Adrenal gland (tissue), 12 donors: ENCODE measurements around the gene ZFP42. TPM values are rescaled to one million over a fixed set of nuclear protein-coding genes. Genes with fewer than 3 reads are reported as not detected.

Source experiments
- DNase-seq, 7 donors: peaks; one replicate each; pipeline ENCODE4 v3.0.0-alpha.2; 2019 to 2020
- H3K27ac ChIP-seq, 5 donors: fragments of 200-600 bp; sonication (generic) in 4 of 5; 1 replicate in 3 of 5; 2 replicates in 2 of 5; pipeline versions ENCODE4 v1.5.1 to v1.8.0; 2016 to 2020; ENCODE audit warnings: mild to moderate bottlenecking in 1 of 5
- H3K27me3 ChIP-seq: fragments of 200-600 bp; 2 replicates; pipeline ENCODE4 v1.8.0; 2021
- H3K36me3 ChIP-seq, 2 donors: fragments of 200-600 bp; replicated peaks in 1 of 2; 1 replicate in 1 of 2; 2 replicates in 1 of 2; pipeline versions ENCODE4 v1.5.1 to v1.8.0; 2018 to 2022
- H3K4me1 ChIP-seq, 2 donors: fragments of 200-600 bp; replicated peaks in 1 of 2; 1 replicate in 1 of 2; 2 replicates in 1 of 2; pipeline versions ENCODE4 v1.5.1 to v1.8.0; 2018 to 2021
- H3K4me3 ChIP-seq, 4 donors: fragments of 200-600 bp; sonication (generic) in 3 of 4; one replicate each; pipeline ENCODE4 v1.5.1; 2016 to 2018
- H3K9me3 ChIP-seq, 3 donors: fragments of 200-600 bp; sonication (generic) in 1 of 3; replicated peaks in 1 of 3; 1 replicate in 2 of 3; 2 replicates in 1 of 3; pipeline versions ENCODE4 v1.5.1 to v1.8.0; 2016 to 2021
- POLR2A ChIP-seq, 2 donors: fragments of 450-650 bp; IDR thresholded peaks; one replicate each; pipeline ENCODE4 v1.6.1; 2017; ENCODE audit warnings: antibody characterized with exemption in 2 of 2, mild to moderate bottlenecking in 2 of 2, moderate library complexity in 1 of 2
- whole genome bisulfite sequencing, 4 donors: extraction: QIAGEN DNeasy Blood & Tissue Kit in 2 of 4; methylation state at CpG; one replicate each; pipeline versions ENCODE4 v1.1.5 to v1.1.7; 2013 to 2017; 5-methylcytosine and 5-hydroxymethylcytosine counted together
- intact Hi-C, 2 donors: fragments of 100-400 bp; cut with DNase I; formaldehyde crosslinking; loops; one replicate each; pipeline versions ENCODE4 v1.14.1 to v1.15.0; 2022 to 2023
- polyA plus RNA-seq, 3 donors: library from polyadenylated mRNA; stranded (reverse); fragments of 200-250 nt in 2 of 3; fragments of 350-450 nt in 1 of 3; fragmentation: Illumina TruSeq in 1 of 3; extraction: RNeasy Lipid Tissue Mini Kit (QIAGEN cat#74804) in 1 of 3; gene quantifications; one replicate each; pipeline ENCODE4 v1.2.3, GENCODE V29; 2013 to 2014
- total RNA-seq, 9 donors: library from RNA; depleted of rRNA in 4 of 9; stranded (reverse); fragments of >200 nt in 4 of 9; fragments of 120-200 nt in 1 of 9; fragmentation: NEBNext Ultra II Directional in 1 of 9; extraction: Animal tissue kit (Norgen Biotek cat#: 25700) in 1 of 9; gene quantifications; one replicate each; pipeline versions ENCODE4 v1.1.0 to v1.2.4, GENCODE V29; 2013 to 2023
- TF ChIP-seq, protein P1 (sequence below), 6 experiments: fragments of 450-650 bp in 4 of 6; fragments of 200-600 bp in 2 of 6; sonication (generic) in 1 of 6; IDR thresholded peaks; 1 replicate in 5 of 6; 2 replicates in 1 of 6; pipeline versions ENCODE4 v1.5.1 to v1.8.0; 2016 to 2021; ENCODE audit warnings: antibody characterized with exemption in 6 of 6, mild to moderate bottlenecking in 2 of 6, moderate library complexity in 1 of 6
- donor health status: healthy with polysubstance abuse.
- donor health status: Bipolar disorder and iron deficiency.
- donor health status: DM: yes; HTN: yes; CAD: no.
- donor health status: DM: no; HTN: no; CAD: no.
- donor health status: DM: no; HTN: no; CAD: no.
- donor health status: DM: yes; HTN: yes; CAD: no.

The ZFP42 gene
- total and polyA plus RNA-seq, 12 donors, result 0.06 to 0.08 TPM; not detected in 10

DNA sequence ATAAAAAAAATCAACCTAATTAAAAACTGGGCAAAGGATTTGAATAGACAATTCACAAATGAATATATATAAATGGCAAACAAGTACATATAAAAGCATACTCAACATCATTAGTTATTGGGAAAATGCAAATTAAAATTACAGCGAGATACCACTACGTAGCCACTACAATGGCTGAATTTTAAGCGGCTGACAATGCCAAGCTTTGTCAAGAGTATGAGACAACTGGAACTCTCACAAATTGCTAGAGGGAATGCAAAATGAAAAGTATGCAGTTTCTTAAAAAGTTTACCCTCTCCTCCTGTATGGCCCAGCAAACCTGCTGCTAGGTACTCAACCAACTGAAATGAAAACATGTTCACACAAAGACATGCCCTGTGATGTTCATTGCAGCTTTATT is 34.8 kb downstream of the ZFP42 start:
- intact Hi-C loops, result no loop called here
- no peak for DNase-seq
- Histone ChIP-seq H3K27ac (no peak overlapping the region), H3K4me3 (no peak overlapping the region), H3K36me3 (no peaks in the 10 kb centered on the region), H3K9me3 (no peaks in the 10 kb centered on the region), H3K4me1 (no peaks in the 10 kb centered on the region), H3K27me3 (no peaks in the 10 kb centered on the region)
- 91 to 98% (median 95%) methylated on average over 3 of the region's 3 CpGs for WGBS, 4 donors
- no peak for TF ChIP-seq POLR2A (IDR thresholded peaks at IDR 0.05)
- TF ChIP-seq, protein P1, sequence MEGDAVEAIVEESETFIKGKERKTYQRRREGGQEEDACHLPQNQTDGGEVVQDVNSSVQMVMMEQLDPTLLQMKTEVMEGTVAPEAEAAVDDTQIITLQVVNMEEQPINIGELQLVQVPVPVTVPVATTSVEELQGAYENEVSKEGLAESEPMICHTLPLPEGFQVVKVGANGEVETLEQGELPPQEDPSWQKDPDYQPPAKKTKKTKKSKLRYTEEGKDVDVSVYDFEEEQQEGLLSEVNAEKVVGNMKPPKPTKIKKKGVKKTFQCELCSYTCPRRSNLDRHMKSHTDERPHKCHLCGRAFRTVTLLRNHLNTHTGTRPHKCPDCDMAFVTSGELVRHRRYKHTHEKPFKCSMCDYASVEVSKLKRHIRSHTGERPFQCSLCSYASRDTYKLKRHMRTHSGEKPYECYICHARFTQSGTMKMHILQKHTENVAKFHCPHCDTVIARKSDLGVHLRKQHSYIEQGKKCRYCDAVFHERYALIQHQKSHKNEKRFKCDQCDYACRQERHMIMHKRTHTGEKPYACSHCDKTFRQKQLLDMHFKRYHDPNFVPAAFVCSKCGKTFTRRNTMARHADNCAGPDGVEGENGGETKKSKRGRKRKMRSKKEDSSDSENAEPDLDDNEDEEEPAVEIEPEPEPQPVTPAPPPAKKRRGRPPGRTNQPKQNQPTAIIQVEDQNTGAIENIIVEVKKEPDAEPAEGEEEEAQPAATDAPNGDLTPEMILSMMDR (IDR thresholded peaks at IDR 0.05), result no peak

DNA sequence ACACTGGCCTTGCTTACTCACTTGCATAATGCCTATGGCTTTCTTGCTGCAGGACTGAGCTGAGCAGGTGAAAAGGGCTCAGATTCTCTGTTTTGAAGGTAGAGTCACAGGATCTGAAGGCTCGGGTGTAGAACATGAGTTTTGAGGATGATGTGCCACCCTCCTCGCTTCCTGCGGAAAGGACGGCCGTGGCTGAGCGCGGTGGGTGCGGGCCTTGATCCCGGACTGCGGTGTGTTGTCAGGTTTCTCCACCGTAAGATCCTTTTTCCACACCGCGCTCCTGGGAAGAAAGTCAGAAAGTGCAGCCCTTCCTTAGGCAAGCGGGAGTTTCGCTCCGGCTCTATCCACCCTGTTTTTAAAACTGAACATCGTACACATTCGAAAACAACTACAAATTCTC is 36.2 kb downstream of the ZFP42 start:
- no peaks in the 10 kb centered on the region for H3K27me3 ChIP-seq
- no peaks in the 10 kb centered on the region for H3K4me1 ChIP-seq
- WGBS, 4 donors, result 52 to 71% (median 62%) methylated on average over 18 of the region's 18 CpGs
- H3K27ac ChIP-seq, result no peak overlapping the region
- H3K9me3 ChIP-seq, result no peaks in the 10 kb centered on the region
- no peak for DNase-seq
- no peak overlapping the region for H3K4me3 ChIP-seq
- intact Hi-C loops, result no loop called here
- no peaks in the 10 kb centered on the region for H3K36me3 ChIP-seq
- no peak for TF ChIP-seq POLR2A (IDR thresholded peaks at IDR 0.05)
- TF ChIP-seq, protein P1 (IDR thresholded peaks at IDR 0.05), result no peak

DNA sequence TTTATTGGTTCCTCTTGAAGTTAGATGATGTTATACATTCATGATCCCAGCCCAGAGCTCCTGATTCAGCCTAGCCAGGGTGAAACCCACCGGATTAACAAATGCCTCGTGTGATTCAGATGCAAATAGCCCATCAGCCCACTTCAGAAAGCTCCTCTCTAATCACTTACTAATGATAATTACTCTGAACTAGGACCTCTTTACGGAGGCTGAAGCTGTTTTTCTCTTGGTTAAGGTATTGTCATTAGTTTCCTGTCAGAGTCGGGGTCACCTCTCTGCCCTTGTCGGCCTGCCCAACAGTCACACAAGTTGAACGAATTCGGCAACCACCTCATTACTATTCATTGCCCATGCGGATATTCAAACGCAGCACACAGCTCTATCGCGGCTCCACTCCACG is 36.6 kb downstream of the ZFP42 start:
- 39 to 55% (median 50%) methylated on average over 12 of the region's 12 CpGs for WGBS, 4 donors
- intact Hi-C loops, result no loop called here
- no peak for DNase-seq
- Histone ChIP-seq H3K4me1 (no peaks in the 10 kb centered on the region), H3K27ac (no peak overlapping the region), H3K27me3 (no peaks in the 10 kb centered on the region), H3K4me3 (no peak overlapping the region), H3K9me3 (no peaks in the 10 kb centered on the region), H3K36me3 (no peaks in the 10 kb centered on the region)
- TF ChIP-seq, protein P1 (IDR thresholded peaks at IDR 0.05), result no peak
- TF ChIP-seq POLR2A (IDR thresholded peaks at IDR 0.05), result no peak

DNA sequence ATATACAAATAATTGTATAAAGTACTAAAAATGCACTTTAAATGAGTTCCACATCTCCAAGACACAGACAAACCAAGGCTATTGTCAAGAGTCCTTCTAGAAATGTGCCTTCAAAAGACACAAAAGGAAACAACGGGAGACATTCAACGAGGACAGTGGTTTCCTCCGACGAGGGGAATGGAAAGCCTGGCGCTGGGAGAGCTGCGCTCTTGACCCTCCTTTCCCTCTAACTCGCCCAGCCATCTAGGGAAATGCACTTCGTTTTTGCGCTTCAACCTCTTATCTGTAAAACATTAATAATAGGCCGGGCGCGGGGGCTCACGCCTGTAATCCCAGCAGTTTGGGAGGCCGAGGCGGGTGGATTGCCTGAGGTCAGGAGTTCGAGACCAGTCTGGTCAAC is 37.0 kb downstream of the ZFP42 start:
- Histone ChIP-seq H3K27me3 (no peaks in the 10 kb centered on the region), H3K4me1 (no peaks in the 10 kb centered on the region), H3K9me3 (no peaks in the 10 kb centered on the region), H3K4me3 (no peak overlapping the region), H3K27ac (no peak overlapping the region), H3K36me3 (no peaks in the 10 kb centered on the region)
- 55 to 64% (median 59%) methylated on average over 16 of the region's 16 CpGs for WGBS, 4 donors
- TF ChIP-seq, protein P1 (IDR thresholded peaks at IDR 0.05), result no peak
- no peak for TF ChIP-seq POLR2A (IDR thresholded peaks at IDR 0.05)
- no peak for DNase-seq
- intact Hi-C loops, result no loop called here
